Suprapubic skin (tissue), 4 donors: Measurements from ENCODE around the gene NPHP4. TPM values are rescaled to one million over a fixed set of nuclear protein-coding genes. Genes with fewer than 3 reads are reported as not detected.
"Not testable (repeated sequence)": the region's sequence is repeated elsewhere in the genome, so short reads cannot be mapped to it uniquely, and the experiment has no call there.

Experiments used
- DNase-seq, 2 donors: peaks; one replicate each; pipeline ENCODE4 v3.0.0-alpha.2; 2019; ENCODE audit warnings: low spot score in 2 of 2
- H3K27ac ChIP-seq: fragments of 200-600 bp; sonication (generic); one replicate; pipeline ENCODE4 v1.5.1; 2019
- H3K27me3 ChIP-seq: fragments of 200-600 bp; sonication (generic); one replicate; pipeline ENCODE4 v1.5.1; 2019
- H3K36me3 ChIP-seq: fragments of 200-600 bp; sonication (generic); one replicate; pipeline ENCODE4 v1.5.1; 2019
- H3K4me1 ChIP-seq: fragments of 200-600 bp; sonication (generic); one replicate; pipeline ENCODE4 v1.5.1; 2019
- H3K4me3 ChIP-seq: fragments of 200-600 bp; sonication (generic); one replicate; pipeline ENCODE4 v1.5.1; 2019; ENCODE audit warnings: mild to moderate bottlenecking
- H3K9me3 ChIP-seq: fragments of 200-600 bp; sonication (generic); one replicate; pipeline ENCODE4 v1.5.1; 2019
- CTCF ChIP-seq, 2 donors: fragments of 200-600 bp in 1 of 2; fragments of 450-650 bp in 1 of 2; sonication (generic) in 1 of 2; IDR thresholded peaks; one replicate each; pipeline ENCODE4 v1.5.1; 2016 to 2019; ENCODE audit warnings: antibody characterized with exemption in 2 of 2, mild to moderate bottlenecking in 1 of 2, moderate library complexity in 1 of 2
- EP300 ChIP-seq: sonication (generic); formaldehyde crosslinking; IDR thresholded peaks from one replicate; pipeline ENCODE4 v1.6.1; 2017; ENCODE audit warnings: antibody characterized with exemption
- POLR2A ChIP-seq, 2 donors: fragments of 450-650 bp; IDR thresholded peaks; one replicate each; pipeline ENCODE4 v1.6.1; 2017; ENCODE audit warnings: antibody characterized with exemption in 2 of 2, mild to moderate bottlenecking in 2 of 2, moderate library complexity in 2 of 2
- POLR2AphosphoS5 ChIP-seq, 3 donors: sonication (generic); formaldehyde crosslinking; IDR thresholded peaks; one replicate each; pipeline ENCODE4 v1.6.1; 2017; ENCODE audit warnings: antibody characterized with exemption in 3 of 3
- WGBS: methylation state at CpG from one replicate; pipeline ENCODE4 v1.1.5; 2018; 5-methylcytosine and 5-hydroxymethylcytosine counted together
- total RNA-seq, 4 donors: library from RNA; depleted of rRNA; stranded (reverse); fragments of >200 nt; gene quantifications; one replicate each; pipeline ENCODE4 v1.1.0, GENCODE V29; 2016

Gene NPHP4
- total RNA-seq, 4 donors from 2014 or later = 26.3 to 33.7 (median 29.1) TPM

GRCh38 chr1:5933050-5933449 lies 59.2 kb downstream of the NPHP4 start:
- whole genome bisulfite sequencing = 95% methylated on average over 6 of the region's 6 CpGs

GRCh38 chr1:5928714-5929400 lies 63.4 kb downstream of the NPHP4 start:
- 71% methylated on average over 4 of the region's 4 CpGs for WGBS
- TF ChIP-seq POLR2A (IDR thresholded peaks at IDR 0.05) (no peak), CTCF (IDR thresholded peaks at IDR 0.05) (no peak), EP300 (no peak), POLR2AphosphoS5 (IDR thresholded peaks at IDR 0.05) (no peak)
- Histone ChIP-seq H3K36me3 (peaks cover 13% of the 10 kb centered on the region), H3K4me3 (no peak overlapping the region), H3K9me3 (no peaks in the 10 kb centered on the region), H3K27ac (no peak overlapping the region), H3K4me1 (peaks cover 12% of the 10 kb centered on the region), H3K27me3 (no peaks in the 10 kb centered on the region)
- no peak for DNase-seq

More at GRCh38 chr1:5933050-5933449, 59.2 kb downstream of the NPHP4 start:
- TF ChIP-seq POLR2AphosphoS5 (IDR thresholded peaks at IDR 0.05) = no peak
- TF ChIP-seq CTCF (IDR thresholded peaks at IDR 0.05) = no peak
- TF ChIP-seq POLR2A (IDR thresholded peaks at IDR 0.05) = no peak
- no peak for TF ChIP-seq EP300
- H3K4me1 ChIP-seq = peaks cover 17% of the 10 kb centered on the region
- no peak overlapping the region for H3K27ac ChIP-seq
- no peaks in the 10 kb centered on the region for H3K27me3 ChIP-seq
- DNase-seq = peak in 1 of 2 donors; percentile 55
- H3K4me3 ChIP-seq = no peak overlapping the region
- H3K9me3 ChIP-seq = no peaks in the 10 kb centered on the region
- H3K36me3 ChIP-seq = peaks cover 6% of the 10 kb centered on the region

GRCh38 chr1:5927506-5928370 lies 64.5 kb downstream of the NPHP4 start:
- Histone ChIP-seq H3K27me3 (no peaks in the 10 kb centered on the region), H3K36me3 (peaks cover 9% of the 10 kb centered on the region), H3K27ac (no peak overlapping the region), H3K4me3 (no peak overlapping the region), H3K4me1 (peaks cover 7% of the 10 kb centered on the region), H3K9me3 (no peaks in the 10 kb centered on the region)
- TF ChIP-seq EP300 = no peak
- no peak for TF ChIP-seq POLR2A (IDR thresholded peaks at IDR 0.05)
- TF ChIP-seq POLR2AphosphoS5 (IDR thresholded peaks at IDR 0.05) = no peak
- no peak for TF ChIP-seq CTCF (IDR thresholded peaks at IDR 0.05)
- 61% methylated on average over 19 of the region's 19 CpGs for WGBS
- peak; percentile 60 to 65 for DNase-seq

GRCh38 chr1:5926686-5927435 lies 65.4 kb downstream of the NPHP4 start:
- H3K36me3 ChIP-seq = peaks cover 9% of the 10 kb centered on the region
- 76% methylated on average over 18 of the region's 18 CpGs for WGBS
- DNase-seq = peak in 1 of 2 donors; percentile 70
- no peaks in the 10 kb centered on the region for H3K9me3 ChIP-seq
- peaks cover 7% of the 10 kb centered on the region for H3K4me1 ChIP-seq
- H3K4me3 ChIP-seq = no peak overlapping the region
- TF ChIP-seq EP300 = no peak
- TF ChIP-seq POLR2A (IDR thresholded peaks at IDR 0.05) = no peak
- TF ChIP-seq POLR2AphosphoS5 (IDR thresholded peaks at IDR 0.05) = no peak
- no peak overlapping the region for H3K27ac ChIP-seq
- no peaks in the 10 kb centered on the region for H3K27me3 ChIP-seq

GRCh38 chr1:5922700-5923330 lies 69.4 kb downstream of the NPHP4 start:
- not testable (repeated sequence) for H3K9me3 ChIP-seq, H3K27ac ChIP-seq, H3K4me1 ChIP-seq, H3K27me3 ChIP-seq, H3K36me3 ChIP-seq, H3K4me3 ChIP-seq
- 85% methylated on average over 18 of the region's 21 CpGs for WGBS
- peak in 1 of 2 donors; percentile 54 for DNase-seq
